Measurements from ENCODE around the gene ACBD4. TPM values are rescaled to one million over a fixed set of nuclear protein-coding genes. Genes with fewer than 3 reads are reported as not detected.
A peak's percentile ranks its signal among the peaks of the same experiment; 100 is the strongest.

Gene ACBD4
- total and polyA plus RNA-seq, 10 of the 15 experiments (the other 5 are each of a cell fraction or from before 2014, with no cell fraction given): 0.20 to 13.8 (median 6.9) TPM

DNA sequence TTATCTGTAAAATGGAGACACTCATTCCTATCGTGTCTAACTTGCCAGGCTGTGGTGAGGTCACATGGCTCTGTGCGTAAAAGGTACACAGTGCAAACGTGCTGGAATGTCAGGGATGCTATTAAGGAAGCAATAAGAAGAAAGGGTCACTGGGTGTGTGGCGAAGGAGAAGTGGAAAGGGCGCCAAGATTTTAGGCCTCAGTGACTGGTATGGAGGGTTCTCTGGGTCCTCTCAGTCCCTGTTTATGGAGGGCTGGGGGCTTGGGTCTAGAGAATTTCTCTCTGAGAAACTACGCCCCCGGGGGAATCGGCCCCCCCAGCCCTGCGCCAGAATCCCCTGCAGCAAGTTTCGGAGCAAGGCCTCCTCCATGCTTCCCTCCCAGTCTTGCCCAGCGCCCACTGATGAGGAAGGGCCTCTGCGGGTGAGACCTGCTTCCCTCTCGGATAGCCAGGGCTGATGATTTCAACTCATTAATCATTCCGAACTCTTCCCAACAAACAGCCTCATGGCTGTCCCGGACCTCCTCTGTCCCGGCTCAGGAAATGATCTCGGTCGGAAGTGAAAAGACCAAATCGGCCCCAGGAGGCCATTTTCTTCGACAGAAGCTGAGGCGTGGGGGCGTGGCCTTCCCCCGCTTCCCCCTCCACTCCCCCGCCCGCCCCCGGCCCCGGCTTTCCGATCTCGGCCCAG, 11.5 kb downstream of the ACBD4 start (continued):
- TF ChIP-seq, protein P1, sequence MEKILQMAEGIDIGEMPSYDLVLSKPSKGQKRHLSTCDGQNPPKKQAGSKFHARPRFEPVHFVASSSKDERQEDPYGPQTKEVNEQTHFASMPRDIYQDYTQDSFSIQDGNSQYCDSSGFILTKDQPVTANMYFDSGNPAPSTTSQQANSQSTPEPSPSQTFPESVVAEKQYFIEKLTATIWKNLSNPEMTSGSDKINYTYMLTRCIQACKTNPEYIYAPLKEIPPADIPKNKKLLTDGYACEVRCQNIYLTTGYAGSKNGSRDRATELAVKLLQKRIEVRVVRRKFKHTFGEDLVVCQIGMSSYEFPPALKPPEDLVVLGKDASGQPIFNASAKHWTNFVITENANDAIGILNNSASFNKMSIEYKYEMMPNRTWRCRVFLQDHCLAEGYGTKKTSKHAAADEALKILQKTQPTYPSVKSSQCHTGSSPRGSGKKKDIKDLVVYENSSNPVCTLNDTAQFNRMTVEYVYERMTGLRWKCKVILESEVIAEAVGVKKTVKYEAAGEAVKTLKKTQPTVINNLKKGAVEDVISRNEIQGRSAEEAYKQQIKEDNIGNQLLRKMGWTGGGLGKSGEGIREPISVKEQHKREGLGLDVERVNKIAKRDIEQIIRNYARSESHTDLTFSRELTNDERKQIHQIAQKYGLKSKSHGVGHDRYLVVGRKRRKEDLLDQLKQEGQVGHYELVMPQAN (conservative IDR thresholded peaks at IDR 0.05): no peak
- TF ChIP-seq NRF1 (conservative IDR thresholded peaks at IDR 0.05; ENCODE audit: low read depth, low read length) (no peak), ZNF24 (IDR thresholded peaks at IDR 0.05) (no peak), TBL1XR1 (IDR thresholded peaks at IDR 0.05; ENCODE audit: low read depth, low read length) (no peak), PAX5 (IDR thresholded peaks at IDR 0.05; ENCODE audit: borderline replicate concordance, low read depth, low read length) (0 out of 2 replicates have a peak, but pooled peaks have one; percentile 6), LARP7 (IDR thresholded peaks at IDR 0.05) (no peak), SIX5 (IDR thresholded peaks at IDR 0.05; ENCODE audit: low read depth, low read length, severe bottlenecking) (no peak), EGR1 (IDR thresholded peaks at IDR 0.05; ENCODE audit: borderline replicate concordance in 1 of 2, low read depth in 2 of 2, low read length in 2 of 2) (peak in 1 of 2 experiments; percentile 85; a peak in 2 of 3 replicates), CBX5 (IDR thresholded peaks at IDR 0.05; ENCODE audit: low read depth) (no peak), EED (IDR thresholded peaks at IDR 0.05; ENCODE audit: low read depth) (no peak), HDAC2 (IDR thresholded peaks at IDR 0.05) (no peak)
- TF ChIP-seq, protein P2, sequence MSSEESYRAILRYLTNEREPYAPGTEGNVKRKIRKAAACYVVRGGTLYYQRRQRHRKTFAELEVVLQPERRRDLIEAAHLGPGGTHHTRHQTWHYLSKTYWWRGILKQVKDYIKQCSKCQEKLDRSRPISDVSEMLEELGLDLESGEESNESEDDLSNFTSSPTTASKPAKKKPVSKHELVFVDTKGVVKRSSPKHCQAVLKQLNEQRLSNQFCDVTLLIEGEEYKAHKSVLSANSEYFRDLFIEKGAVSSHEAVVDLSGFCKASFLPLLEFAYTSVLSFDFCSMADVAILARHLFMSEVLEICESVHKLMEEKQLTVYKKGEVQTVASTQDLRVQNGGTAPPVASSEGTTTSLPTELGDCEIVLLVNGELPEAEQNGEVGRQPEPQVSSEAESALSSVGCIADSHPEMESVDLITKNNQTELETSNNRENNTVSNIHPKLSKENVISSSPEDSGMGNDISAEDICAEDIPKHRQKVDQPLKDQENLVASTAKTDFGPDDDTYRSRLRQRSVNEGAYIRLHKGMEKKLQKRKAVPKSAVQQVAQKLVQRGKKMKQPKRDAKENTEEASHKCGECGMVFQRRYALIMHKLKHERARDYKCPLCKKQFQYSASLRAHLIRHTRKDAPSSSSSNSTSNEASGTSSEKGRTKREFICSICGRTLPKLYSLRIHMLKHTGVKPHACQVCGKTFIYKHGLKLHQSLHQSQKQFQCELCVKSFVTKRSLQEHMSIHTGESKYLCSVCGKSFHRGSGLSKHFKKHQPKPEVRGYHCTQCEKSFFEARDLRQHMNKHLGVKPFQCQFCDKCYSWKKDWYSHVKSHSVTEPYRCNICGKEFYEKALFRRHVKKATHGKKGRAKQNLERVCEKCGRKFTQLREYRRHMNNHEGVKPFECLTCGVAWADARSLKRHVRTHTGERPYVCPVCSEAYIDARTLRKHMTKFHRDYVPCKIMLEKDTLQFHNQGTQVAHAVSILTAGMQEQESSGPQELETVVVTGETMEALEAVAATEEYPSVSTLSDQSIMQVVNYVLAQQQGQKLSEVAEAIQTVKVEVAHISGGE (CRISPR knock-in tag; IDR thresholded peaks at IDR 0.05): no peak
- TF ChIP-seq, protein P3, sequence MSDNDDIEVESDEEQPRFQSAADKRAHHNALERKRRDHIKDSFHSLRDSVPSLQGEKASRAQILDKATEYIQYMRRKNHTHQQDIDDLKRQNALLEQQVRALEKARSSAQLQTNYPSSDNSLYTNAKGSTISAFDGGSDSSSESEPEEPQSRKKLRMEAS (IDR thresholded peaks at IDR 0.05; ENCODE audit: low read depth, low read length): no peak
- TF ChIP-seq, protein P4, sequence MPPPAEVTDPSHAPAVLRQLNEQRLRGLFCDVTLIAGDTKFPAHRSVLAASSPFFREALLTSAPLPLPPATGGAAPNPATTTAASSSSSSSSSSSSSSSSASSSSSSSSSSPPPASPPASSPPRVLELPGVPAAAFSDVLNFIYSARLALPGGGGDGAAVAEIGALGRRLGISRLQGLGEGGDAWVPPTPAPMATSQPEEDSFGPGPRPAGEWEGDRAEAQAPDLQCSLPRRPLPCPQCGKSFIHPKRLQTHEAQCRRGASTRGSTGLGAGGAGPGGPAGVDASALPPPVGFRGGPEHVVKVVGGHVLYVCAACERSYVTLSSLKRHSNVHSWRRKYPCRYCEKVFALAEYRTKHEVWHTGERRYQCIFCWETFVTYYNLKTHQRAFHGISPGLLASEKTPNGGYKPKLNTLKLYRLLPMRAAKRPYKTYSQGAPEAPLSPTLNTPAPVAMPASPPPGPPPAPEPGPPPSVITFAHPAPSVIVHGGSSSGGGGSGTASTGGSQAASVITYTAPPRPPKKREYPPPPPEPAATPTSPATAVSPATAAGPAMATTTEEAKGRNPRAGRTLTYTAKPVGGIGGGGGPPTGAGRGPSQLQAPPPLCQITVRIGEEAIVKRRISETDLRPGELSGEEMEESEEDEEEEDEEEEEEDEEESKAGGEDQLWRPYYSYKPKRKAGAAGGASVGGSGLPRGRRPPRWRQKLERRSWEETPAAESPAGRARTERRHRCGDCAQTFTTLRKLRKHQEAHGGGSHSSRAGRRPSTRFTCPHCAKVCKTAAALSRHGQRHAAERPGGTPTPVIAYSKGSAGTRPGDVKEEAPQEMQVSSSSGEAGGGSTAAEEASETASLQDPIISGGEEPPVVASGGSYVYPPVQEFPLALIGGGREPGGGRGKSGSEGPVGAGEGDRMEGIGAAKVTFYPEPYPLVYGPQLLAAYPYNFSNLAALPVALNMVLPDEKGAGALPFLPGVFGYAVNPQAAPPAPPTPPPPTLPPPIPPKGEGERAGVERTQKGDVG (CRISPR knock-in tag; IDR thresholded peaks at IDR 0.05): no peak
- TF ChIP-seq, protein P5, sequence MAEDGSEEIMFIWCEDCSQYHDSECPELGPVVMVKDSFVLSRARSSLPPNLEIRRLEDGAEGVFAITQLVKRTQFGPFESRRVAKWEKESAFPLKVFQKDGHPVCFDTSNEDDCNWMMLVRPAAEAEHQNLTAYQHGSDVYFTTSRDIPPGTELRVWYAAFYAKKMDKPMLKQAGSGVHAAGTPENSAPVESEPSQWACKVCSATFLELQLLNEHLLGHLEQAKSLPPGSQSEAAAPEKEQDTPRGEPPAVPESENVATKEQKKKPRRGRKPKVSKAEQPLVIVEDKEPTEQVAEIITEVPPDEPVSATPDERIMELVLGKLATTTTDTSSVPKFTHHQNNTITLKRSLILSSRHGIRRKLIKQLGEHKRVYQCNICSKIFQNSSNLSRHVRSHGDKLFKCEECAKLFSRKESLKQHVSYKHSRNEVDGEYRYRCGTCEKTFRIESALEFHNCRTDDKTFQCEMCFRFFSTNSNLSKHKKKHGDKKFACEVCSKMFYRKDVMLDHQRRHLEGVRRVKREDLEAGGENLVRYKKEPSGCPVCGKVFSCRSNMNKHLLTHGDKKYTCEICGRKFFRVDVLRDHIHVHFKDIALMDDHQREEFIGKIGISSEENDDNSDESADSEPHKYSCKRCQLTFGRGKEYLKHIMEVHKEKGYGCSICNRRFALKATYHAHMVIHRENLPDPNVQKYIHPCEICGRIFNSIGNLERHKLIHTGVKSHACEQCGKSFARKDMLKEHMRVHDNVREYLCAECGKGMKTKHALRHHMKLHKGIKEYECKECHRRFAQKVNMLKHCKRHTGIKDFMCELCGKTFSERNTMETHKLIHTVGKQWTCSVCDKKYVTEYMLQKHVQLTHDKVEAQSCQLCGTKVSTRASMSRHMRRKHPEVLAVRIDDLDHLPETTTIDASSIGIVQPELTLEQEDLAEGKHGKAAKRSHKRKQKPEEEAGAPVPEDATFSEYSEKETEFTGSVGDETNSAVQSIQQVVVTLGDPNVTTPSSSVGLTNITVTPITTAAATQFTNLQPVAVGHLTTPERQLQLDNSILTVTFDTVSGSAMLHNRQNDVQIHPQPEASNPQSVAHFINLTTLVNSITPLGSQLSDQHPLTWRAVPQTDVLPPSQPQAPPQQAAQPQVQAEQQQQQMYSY (CRISPR knock-in tag; IDR thresholded peaks at IDR 0.05): no peak

Measured in GM12878 (cell line).